ENCODE results near the gene PRRC2B.

GRCh38 chr9:131485206-131485605 is 91.3 kb downstream of the PRRC2B start:
- TF ChIP-seq SUZ12 (IDR thresholded peaks at IDR 0.05; ENCODE audit: extremely low read depth, insufficient read depth, insufficient read length) (no peak), ZNF274 (IDR thresholded peaks at IDR 0.05; ENCODE audit: low read depth, low read length) (no peak), YY1 (IDR thresholded peaks at IDR 0.05; ENCODE audit: insufficient read depth, insufficient read length) (no peak)
